NCI-H128 (cell line): ENCODE results near the gene APBA2.

ENCODE experiments used
- DNase-seq: peaks from one replicate; lab custom pipeline; 2025; ENCODE audit not compliant: unreplicated experiment; lab: John Stamatoyannopoulos, UW

The APBA2 gene

DNA sequence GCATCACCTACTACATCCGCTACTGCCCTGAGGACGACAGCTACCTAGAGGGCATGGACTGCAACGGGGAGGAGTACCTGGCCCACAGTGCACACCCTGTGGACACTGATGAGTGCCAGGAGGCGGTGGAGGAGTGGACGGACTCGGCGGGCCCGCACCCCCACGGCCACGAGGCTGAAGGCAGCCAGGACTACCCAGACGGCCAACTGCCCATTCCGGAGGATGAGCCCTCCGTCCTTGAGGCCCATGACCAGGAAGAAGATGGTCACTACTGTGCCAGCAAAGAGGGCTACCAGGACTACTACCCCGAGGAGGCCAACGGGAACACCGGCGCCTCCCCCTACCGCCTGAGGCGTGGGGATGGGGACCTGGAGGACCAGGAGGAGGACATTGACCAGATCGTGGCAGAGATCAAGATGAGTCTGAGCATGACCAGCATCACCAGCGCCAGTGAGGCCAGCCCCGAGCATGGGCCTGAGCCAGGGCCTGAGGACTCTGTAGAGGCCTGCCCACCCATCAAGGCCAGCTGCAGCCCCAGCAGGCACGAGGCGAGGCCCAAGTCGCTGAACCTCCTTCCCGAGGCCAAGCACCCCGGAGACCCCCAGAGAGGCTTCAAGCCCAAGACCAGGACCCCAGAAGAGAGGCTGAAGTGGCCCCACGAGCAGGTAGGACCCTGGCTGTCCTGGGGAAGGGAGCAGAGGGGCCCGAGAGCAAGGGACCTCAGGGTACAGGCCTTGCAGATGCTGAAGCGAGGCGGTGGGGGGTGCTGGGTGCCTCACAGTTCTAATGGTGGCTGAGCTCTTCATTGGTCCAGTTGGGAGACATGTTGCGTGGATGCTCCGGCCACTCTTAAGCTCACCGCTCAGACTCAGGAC, 168.6 kb downstream of the APBA2 start:
- DNase-seq = no peak

DNA sequence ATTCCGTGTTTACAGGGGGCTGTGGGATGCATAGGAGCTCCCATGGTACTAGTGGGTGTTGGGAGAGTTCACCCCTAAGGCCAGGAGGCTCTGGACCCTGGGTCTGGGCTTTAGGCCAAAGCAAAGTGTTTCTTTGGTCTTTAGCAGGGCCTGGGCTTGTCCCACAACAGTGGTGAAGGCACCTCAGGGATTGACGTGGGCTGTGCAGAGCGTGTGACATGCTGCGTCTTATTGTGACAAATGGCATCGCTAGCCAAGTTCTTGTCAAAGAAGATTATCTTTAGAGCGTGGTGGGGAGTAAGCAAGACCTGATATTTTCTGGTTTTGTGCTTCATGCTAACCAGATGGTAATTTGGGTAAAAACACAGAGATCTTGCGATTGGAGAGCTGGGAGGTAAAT, 170.1 kb downstream of the APBA2 start:
- DNase-seq = no peak

GRCh38 chr15:29056839-29057450, 171.2 kb downstream of the APBA2 start:
- DNase-seq = no peak

DNA sequence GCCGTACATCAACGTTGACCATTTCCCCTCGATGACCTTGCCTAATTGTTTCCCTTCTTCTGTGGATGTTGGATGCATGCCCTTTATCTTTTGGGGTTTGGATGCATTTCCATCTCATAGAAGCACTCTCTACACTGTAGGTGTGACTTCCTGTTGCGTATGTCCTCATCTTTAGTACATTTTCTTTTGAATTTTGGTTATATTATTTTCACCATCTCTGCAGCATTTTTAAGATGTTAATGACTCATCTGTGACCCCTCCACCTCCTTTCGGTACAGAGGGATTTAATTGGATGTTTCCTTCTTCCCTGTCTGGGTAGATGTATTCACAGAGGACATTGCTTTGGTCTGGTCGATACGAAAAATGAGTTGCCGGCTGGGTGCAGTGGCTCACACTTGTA, 172.1 kb downstream of the APBA2 start:
- DNase-seq = no peak

DNA sequence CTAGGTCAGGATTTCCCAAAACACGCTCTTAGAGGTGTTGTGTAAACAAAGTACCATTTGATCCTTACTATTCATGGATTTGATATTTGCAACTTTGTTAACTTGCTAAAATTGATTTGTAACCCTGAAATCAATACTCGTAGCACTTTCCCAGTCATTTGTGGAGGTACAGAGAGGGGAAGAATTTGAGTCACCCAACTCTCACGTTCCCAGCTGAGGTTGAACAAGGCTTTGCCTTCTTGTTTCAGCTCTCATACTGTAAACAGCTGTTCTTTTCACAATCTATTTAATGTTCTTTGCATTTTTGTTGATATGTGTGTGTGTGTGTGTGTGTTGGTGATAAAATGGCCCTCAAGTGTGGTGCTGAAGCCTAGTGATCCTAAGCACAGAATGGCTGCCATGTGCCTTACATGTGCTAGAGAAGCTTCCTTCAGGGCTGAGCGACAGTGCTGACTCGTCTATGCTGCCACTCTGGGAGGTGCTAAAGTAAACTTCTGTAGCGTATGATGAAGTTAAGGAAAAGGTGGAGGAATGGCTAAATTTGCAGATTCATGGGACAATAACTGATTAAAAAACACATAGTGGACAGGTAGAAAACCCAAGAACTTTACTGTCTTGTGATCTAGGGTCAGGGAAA, 173.2 kb downstream of the APBA2 start:
- DNase-seq = no peak

DNA sequence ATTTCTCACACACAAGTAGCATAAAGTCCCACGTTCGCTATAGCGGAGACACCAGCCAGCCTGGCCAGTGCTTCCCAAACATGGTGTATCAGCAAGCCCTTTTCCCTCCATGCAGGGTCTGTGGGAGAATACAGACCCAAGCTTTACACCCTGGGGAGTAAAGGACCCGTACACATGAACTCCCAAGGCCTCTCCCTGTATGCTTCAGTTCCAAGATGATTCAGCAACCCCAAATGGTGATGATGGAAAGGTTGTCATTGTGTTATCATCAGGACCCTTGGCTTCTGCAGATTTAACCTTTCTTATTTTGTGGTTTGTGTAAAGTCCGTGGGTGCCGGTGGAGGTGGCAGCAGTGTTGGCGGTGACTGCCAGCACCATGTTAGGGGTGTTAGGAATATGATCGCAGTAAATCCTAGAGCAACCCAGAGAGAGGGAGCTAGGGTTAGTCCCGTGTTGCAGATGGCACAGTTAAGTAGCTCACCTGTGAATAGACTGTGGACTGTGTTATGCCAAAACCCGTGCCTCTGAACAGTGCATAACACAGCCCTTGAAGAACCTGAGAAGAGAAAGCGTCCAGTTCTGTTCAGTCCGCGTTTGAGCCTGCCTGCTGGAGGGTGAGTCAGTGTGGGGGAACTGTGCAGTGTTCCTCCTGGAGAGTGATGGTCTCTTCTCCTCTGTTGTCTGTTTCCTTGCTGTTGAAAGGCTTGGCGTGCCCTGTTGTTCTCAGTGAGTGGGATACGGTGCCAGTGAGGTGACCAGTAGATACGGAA, 174.3 kb downstream of the APBA2 start:
- no peak for DNase-seq

GRCh38 chr15:29061746-29062145, 176.0 kb downstream of the APBA2 start:
- DNase-seq = no peak

DNA sequence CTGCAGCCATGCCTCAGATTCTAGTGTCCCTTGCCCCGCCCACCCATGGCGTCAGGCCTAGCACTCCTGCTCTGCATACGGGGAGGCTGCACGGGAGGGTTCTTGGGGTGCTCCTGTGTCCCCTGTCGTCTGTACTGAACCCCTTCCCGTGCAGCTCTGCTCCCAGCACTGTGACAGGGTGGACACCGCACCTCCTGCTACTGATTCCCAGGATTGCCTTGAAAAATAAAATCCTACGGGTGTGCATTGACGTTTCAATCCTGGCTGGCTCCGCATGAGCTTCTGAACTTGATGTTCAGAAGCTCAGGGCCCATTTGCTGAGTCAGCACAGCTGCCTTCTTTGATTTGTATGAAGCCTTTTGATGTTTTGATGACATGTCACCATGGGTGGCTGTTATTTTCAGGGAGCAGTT, 176.4 kb downstream of the APBA2 start:
- no peak for DNase-seq

GRCh38 chr15:29062626-29063025, 176.9 kb downstream of the APBA2 start:
- no peak for DNase-seq

- DNase-seq = no peak
Measured at GRCh38 chr15:29063646-29064045, 177.9 kb downstream of the APBA2 start.

DNA sequence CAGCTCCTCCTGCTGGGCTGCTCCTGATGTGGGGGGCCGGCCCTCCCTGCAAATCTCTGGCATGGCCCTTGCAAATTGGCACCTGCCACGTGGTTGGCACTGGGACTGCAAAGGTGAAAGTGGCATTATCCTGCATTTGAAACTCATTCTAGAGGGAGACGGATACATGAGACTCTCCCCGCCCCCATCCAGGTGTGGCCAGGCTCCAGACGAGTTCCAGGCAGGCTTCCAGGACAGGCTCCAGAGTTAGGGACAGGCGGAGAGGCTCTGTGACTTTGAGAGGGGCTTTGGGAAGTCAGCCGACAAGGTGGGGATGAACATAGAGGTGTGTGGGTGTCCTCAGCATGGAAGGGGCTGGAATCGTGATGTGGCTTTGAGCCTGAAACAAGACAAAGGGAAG, 178.5 kb downstream of the APBA2 start:
- DNase-seq = no peak

DNA sequence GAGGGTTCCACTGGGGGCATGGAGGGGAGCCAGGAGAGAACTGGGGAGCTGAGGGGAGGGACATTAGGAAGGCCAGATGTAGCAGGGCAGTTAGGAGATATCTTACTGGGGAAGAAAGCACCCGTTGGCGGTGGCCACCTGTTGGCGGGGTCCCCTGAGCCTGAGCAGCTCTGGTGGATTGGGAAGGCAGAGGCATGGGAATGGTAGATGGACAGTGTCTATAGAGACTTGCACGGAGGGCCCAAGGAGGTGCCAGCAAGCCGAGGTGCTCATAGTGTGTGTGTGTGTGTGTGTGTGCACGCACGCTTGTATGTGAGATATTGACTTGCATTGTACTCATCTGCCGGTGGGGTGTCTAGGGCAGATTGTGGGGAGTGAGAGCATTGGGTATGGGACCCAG, 179.0 kb downstream of the APBA2 start:
- no peak for DNase-seq

DNA sequence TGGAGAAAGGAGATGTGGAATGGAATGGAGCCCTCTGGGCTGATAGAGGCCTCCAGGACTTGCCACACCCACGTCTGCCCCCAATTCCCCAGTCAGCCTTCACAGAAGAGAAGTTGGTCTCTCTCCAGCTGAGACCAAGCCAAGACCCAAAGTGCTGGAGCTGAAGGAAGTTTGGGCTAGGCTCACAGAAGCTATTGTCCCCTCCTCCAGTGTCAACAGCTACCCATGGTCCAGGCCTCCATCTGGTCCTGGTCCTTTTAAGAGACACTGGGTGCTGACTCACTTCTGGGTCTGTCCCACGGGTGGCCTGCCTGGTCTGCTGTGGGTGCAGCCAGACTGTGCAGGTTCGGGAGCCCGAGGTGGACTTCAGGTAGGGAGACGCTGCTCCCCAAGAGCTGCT, 179.8 kb downstream of the APBA2 start:
- DNase-seq = no peak

- DNase-seq = no peak
Measured at GRCh38 chr15:29066310-29066709, 180.5 kb downstream of the APBA2 start.

- DNase-seq = no peak
Measured at GRCh38 chr15:29066838-29067237, 181.1 kb downstream of the APBA2 start.

DNA sequence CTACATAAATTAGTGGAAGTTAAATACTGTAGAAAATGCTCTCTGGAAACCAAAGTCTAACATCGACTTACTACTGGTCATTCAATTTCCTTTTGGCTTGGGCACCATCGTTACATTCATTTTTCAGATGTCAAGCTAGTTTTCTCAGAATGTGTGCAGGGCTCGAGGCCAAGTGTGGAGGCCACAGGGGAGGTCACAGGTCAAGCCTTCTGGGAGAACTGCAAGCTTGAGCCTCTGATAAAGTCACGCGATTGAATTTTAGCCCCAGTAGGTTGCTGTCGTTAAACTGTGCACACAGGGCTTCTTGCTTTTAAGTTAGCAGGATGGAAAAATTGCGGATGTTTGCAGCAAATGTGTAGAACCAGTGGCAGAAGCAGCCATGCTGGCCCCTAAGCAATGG, 182.2 kb downstream of the APBA2 start:
- DNase-seq = no peak

DNA sequence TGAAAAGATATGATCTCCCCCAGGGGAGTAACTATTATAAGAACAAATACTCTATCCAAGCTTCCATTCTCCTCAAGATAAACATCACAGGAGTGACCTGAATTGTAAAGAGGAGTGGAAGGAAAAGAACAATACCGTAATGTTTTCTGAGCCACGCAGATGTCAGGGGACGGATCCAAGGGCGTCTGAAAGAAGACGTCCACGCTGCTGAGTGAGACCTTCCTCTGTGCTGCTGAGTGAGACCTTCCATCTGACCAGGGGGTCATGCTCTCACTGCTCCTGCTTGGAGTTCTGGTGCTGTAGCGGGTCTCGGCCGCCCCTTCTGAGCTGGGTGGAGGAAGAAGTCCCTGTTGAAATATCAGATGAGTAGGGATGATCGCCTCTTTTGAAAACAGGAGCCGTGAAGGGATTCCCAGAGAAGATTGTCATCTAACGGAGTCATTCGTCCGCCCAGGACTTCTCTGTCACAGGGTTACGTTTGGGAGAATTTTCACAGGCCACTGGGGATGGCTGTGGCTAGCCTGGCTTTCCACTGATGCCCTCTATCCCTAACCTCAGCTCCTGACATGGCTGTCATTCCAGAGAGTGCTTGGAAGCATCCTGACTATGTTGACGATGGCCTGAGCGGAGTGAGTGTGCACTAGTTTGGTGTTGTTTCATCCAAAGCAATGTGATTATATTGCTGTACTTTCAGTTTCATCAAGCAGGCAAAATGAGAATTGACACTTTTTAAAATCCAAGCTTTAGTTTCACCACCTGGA, 184.9 kb downstream of the APBA2 start:
- DNase-seq = no peak

DNA sequence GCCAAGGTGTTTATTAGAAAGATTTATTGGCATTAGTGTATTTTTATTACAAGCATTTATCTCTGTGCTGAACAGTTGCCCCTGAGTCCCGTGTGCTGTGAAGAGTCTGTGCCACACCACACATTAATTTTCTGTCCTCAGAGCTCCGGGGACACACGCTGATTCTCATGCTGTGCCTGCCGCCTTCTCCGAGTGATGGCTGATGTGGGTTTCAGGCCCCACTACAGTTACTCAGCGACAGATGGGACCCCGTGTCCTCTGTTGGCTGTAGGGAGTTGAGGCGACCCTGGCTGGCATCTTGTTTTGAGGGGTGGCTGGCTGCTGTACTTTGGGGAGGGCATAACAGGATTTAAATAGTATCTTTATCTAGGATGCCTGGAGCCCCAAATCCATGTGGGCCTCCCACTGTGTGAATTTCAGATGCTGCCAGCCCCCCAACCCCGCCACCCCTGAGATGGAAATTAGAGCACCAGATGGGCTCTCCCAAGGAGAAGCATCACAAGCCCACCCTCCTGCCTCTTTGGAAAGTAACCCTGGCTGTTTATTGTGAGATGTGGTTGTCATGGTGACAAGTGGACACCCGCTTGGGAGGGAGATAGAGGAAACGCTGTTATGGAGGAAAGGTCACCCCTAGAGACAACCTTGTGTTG, 185.6 kb downstream of the APBA2 start:
- DNase-seq = no peak

GRCh38 chr15:29071882-29072273, 186.1 kb downstream of the APBA2 start:
- DNase-seq = no peak

DNA sequence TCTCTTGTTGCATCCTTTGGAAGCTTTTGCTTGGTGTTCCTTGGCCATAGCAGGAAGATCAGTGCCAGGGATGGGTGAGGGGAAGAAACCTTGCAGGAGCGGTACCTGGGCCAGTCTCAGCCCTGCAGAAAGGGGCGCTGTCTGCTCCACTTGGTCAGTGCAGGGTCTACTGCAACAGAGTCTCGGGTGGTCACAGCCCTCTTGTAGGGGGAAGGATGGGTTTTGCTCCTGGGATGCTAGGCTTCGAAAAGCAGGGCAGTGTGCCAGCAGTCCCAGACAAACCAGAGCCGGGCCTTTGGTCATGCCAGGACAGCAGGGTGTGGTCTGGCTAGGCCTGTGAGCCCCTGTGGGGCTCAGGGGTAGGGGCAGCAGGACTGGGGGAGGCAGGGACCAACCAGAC, 186.7 kb downstream of the APBA2 start:
- DNase-seq = no peak
